Measurements from ENCODE around the gene CACNA1B.

GRCh38 chr9:138057726-138058125 is 180.1 kb downstream of the CACNA1B start:
- TF ChIP-seq EP300 (IDR thresholded peaks at IDR 0.05) (no peak), CTCF (IDR thresholded peaks at IDR 0.05) (no peak), POLR2AphosphoS5 (IDR thresholded peaks at IDR 0.05) (no peak), POLR2A (IDR thresholded peaks at IDR 0.05; ENCODE audit: low read depth) (no peak)

All from esophagus muscularis mucosa (tissue), 4 donors.